Heart left ventricle (tissue), 16 donors: ENCODE results near the gene ZBTB40. TPM values are rescaled to one million over a fixed set of nuclear protein-coding genes. Genes with fewer than 3 reads are reported as not detected.

ENCODE experiments used
- ATAC-seq, 4 donors: fragments of 200-7000 bp; cut with Tn5 transposase; one replicate each; pipeline ENCODE4 v1.9.1; 2020 to 2022; ENCODE audit warnings: moderate library complexity in 4 of 4, mild to moderate bottlenecking in 3 of 4, moderate number of reproducible peaks in 1 of 4
- DNase-seq, 5 donors: peaks; one replicate each; pipeline ENCODE4 v3.0.0-alpha.2; 2020
- H3K27ac ChIP-seq, 12 donors: fragments of 200-600 bp; sonication (generic) in 4 of 12; one replicate each; pipeline versions ENCODE4 v1.5.0 to v1.8.0; 2016 to 2022; ENCODE audit warnings: mild to moderate bottlenecking in 2 of 12
- H3K27me3 ChIP-seq, 9 donors: fragments of 200-600 bp; sonication (generic) in 2 of 9; one replicate each; pipeline versions ENCODE4 v1.5.1 to v1.8.0; 2016 to 2022; ENCODE audit warnings: mild to moderate bottlenecking in 3 of 9
- H3K36me3 ChIP-seq, 9 donors: fragments of 200-600 bp; sonication (generic) in 2 of 9; one replicate each; pipeline versions ENCODE4 v1.5.0 to v1.8.0; 2018 to 2022; ENCODE audit warnings: mild to moderate bottlenecking in 2 of 9
- H3K4me1 ChIP-seq, 12 donors: fragments of 200-600 bp; sonication (generic) in 4 of 12; one replicate each; pipeline versions ENCODE4 v1.5.0 to v1.8.0; 2016 to 2022; ENCODE audit warnings: mild to moderate bottlenecking in 3 of 12
- H3K4me3 ChIP-seq, 12 donors: fragments of 200-600 bp; sonication (generic) in 4 of 12; one replicate each; pipeline versions ENCODE4 v1.5.0 to v1.8.0; 2017 to 2022; ENCODE audit warnings: mild to moderate bottlenecking in 9 of 12, moderate library complexity in 4 of 12
- H3K9me3 ChIP-seq, 12 donors: fragments of 200-600 bp; sonication (generic) in 4 of 12; one replicate each; pipeline versions ENCODE4 v1.5.0 to v1.8.0; 2016 to 2022; ENCODE audit warnings: mild to moderate bottlenecking in 1 of 12
- CTCF ChIP-seq, 12 donors: fragments of 200-600 bp; sonication (generic) in 4 of 12; IDR thresholded peaks; one replicate each; pipeline versions ENCODE4 v1.5.0 to v1.8.0; 2018 to 2022; ENCODE audit warnings: antibody characterized with exemption in 12 of 12, mild to moderate bottlenecking in 5 of 12
- POLR2A ChIP-seq, 2 donors: fragments of 450-650 bp; IDR thresholded peaks; one replicate each; pipeline ENCODE4 v1.6.1; 2017; ENCODE audit warnings: antibody characterized with exemption in 2 of 2, mild to moderate bottlenecking in 2 of 2, moderate library complexity in 2 of 2
- WGBS, 4 donors: extraction: QIAGEN DNeasy Blood & Tissue Kit in 2 of 4; methylation state at CpG; one replicate each; pipeline versions ENCODE4 v1.1.5 to v1.1.7; 2013 to 2018; 5-methylcytosine and 5-hydroxymethylcytosine counted together
- intact Hi-C, 10 donors: fragments of 100-400 bp; cut with DNase I; formaldehyde crosslinking; loops; one replicate each; pipeline versions ENCODE4 v1.11.1 to v1.14.2; 2022
- polyA plus RNA-seq, 2 donors: library from polyadenylated mRNA; stranded (reverse); fragments of 200-250 nt; gene quantifications; one replicate each; pipeline ENCODE4 v1.2.3, GENCODE V29; 2013
- total RNA-seq, 9 donors: library from RNA; depleted of rRNA in 2 of 9; stranded (reverse); fragments of >200 nt in 2 of 9; fragmentation: NEBNext Ultra II Directional in 3 of 9; extraction: Animal tissue kit (Norgen Biotek cat#: 25700) in 3 of 9; gene quantifications; one replicate each; pipeline versions ENCODE4 v1.1.0 to v1.2.4, GENCODE V29; 2016 to 2023
- donor health status: ischemic (EF 13 %, LVEDD 7.1; RV severe dilation, severe dysfunction).
- donor health status: healthy with polysubstance abuse.
- donor health status: DM: no; HTN: yes; CAD: no.
- donor health status: DM: no; HTN: no; CAD: no.
- donor health status: ischemic (EF 25% LVEDD 6.9; RV normal size, moderate dysfunction).
- donor health status: ischemic (EF 25% LVEDD 5.7; RV mildly dilated, moderate dysfunction).
- donor health status: healthy.
- donor health status: DM: yes; HTN: yes; CAD: no.
- donor health status: ischemic (EF 35%, LVEDD 5.7; RV mildly dilated, moderate dysfunction).
- donor health status: nonischemic (EF 11% LVEDD 7.7; RV severe dilation, severe dysfunction).
- donor health status: DM: yes; HTN: yes; CAD: no.
- donor health status: PGD.
- donor health status: ischemic (EF 29% LVEDD 5.4; RV normal size, mild dysfunction).
- donor health status: nonischemic (EF 23%, LVEDD 6.1; RV moderate dilation, normal function).

ZBTB40 gene
- total and polyA plus RNA-seq, 11 donors: 4.6 to 17.7 (median 15.1) TPM

GRCh38 chr1:22488319-22488718 lies 36.7 kb downstream of the ZBTB40 start:
- Histone ChIP-seq H3K4me3 (no peak overlapping the region), H3K4me1 (peaks cover 0 to 37% (median 16%) of the 10 kb centered on the region in 12 donors), H3K27ac (peak overlapping the region in 6 of 12 donors; percentile 9 to 52 (median 20)), H3K36me3 (peaks cover 0 to 35% (median 18%) of the 10 kb centered on the region in 9 donors), H3K9me3 (peaks cover 0 to 21% (median 4%) of the 10 kb centered on the region in 12 donors), H3K27me3 (no peaks in the 10 kb centered on the region)
- 86 to 90% (median 88%) methylated on average over 5 of the region's 5 CpGs for WGBS, 4 donors
- intact Hi-C loops: no loop called here
- DNase-seq: no peak
- peak in 3 of 4 donors; percentile 52 to 72 (median 52) for ATAC-seq
- no peak for TF ChIP-seq POLR2A (IDR thresholded peaks at IDR 0.05)
- TF ChIP-seq CTCF (IDR thresholded peaks at IDR 0.05): no peak

- 90 to 96% (median 94%) methylated on average over 6 of the region's 6 CpGs for WGBS, 4 donors
- intact Hi-C loops: no loop called here
- peaks cover 0 to 47% (median 17%) of the 10 kb centered on the region in 12 donors for H3K4me1 ChIP-seq
Observed at GRCh38 chr1:22489278-22489677, 37.6 kb downstream of the ZBTB40 start.

GRCh38 chr1:22489823-22490222 lies 38.2 kb downstream of the ZBTB40 start:
- intact Hi-C loops: loop anchor here in 2 of 10 donors (5.0 kb wide), 2 partner anchors 38 to 43 kb away; partner anchors contain the start of gene ZBTB40 (in 1 of the 2)
- H3K27me3 ChIP-seq: no peaks in the 10 kb centered on the region
- TF ChIP-seq CTCF (IDR thresholded peaks at IDR 0.05) (no peak), POLR2A (IDR thresholded peaks at IDR 0.05) (no peak)
- peaks cover 0 to 44% (median 18%) of the 10 kb centered on the region in 9 donors for H3K36me3 ChIP-seq
- H3K27ac ChIP-seq: no peak overlapping the region
- ATAC-seq (no peak), DNase-seq (no peak)
- peaks cover 0 to 8% (median 0%) of the 10 kb centered on the region in 12 donors for H3K9me3 ChIP-seq
- WGBS, 4 donors: 92 to 95% (median 94%) methylated on average over 6 of the region's 6 CpGs
- no peak overlapping the region for H3K4me3 ChIP-seq
- peaks cover 0 to 52% (median 21%) of the 10 kb centered on the region in 12 donors for H3K4me1 ChIP-seq

More at GRCh38 chr1:22489278-22489677, 37.6 kb downstream of the ZBTB40 start:
- Histone ChIP-seq H3K27ac (no peak overlapping the region), H3K27me3 (no peaks in the 10 kb centered on the region), H3K9me3 (peaks cover 0 to 14% (median 2%) of the 10 kb centered on the region in 12 donors), H3K4me3 (no peak overlapping the region), H3K36me3 (peaks cover 0 to 42% (median 18%) of the 10 kb centered on the region in 9 donors)
- TF ChIP-seq CTCF (IDR thresholded peaks at IDR 0.05) (no peak), POLR2A (IDR thresholded peaks at IDR 0.05) (no peak)
- ATAC-seq: no peak
- no peak for DNase-seq

- intact Hi-C loops: loop anchor here in 2 of 10 donors (5.0 kb wide), 2 partner anchors 38 to 43 kb away; partner anchors contain the start of gene ZBTB40 (in 1 of the 2)
- Histone ChIP-seq H3K9me3 (peaks cover 0 to 3% (median 0%) of the 10 kb centered on the region in 12 donors), H3K27me3 (no peaks in the 10 kb centered on the region), H3K4me3 (no peak overlapping the region), H3K36me3 (peaks cover 0 to 44% (median 18%) of the 10 kb centered on the region in 9 donors), H3K4me1 (peaks cover 0 to 52% (median 24%) of the 10 kb centered on the region in 12 donors), H3K27ac (no peak overlapping the region)
- ATAC-seq (no peak), DNase-seq (no peak)
- TF ChIP-seq CTCF (IDR thresholded peaks at IDR 0.05) (no peak), POLR2A (IDR thresholded peaks at IDR 0.05) (no peak)
- WGBS, 4 donors: 93 to 100% (median 96%) methylated on average over 2 of the region's 2 CpGs
Observed at GRCh38 chr1:22490309-22490708, 38.7 kb downstream of the ZBTB40 start.
